SJSA1 (cell line): ENCODE data around the gene MDFIC. TPM values are rescaled to one million over a fixed set of nuclear protein-coding genes. Genes with fewer than 3 reads are reported as not detected.

Source experiments
- DNase-seq, 2 experiments: peaks; one replicate each; pipeline ENCODE4 v3.0.0-alpha.2; 2015 to 2020; ENCODE audit warnings: low spot score in 2 of 2, low read depth in 1 of 2
- H3K27ac ChIP-seq: fragments of 250-450 bp; sonication (Bioruptor Pico); 2 replicates; pipeline ENCODE4 v1.5.1; 2020; ENCODE audit warnings: mild to moderate bottlenecking, moderate library complexity
- H3K27me3 ChIP-seq: fragments of 250-450 bp; sonication (Bioruptor Pico); replicated peaks from 2 replicates; pipeline ENCODE4 v1.5.1; 2020; ENCODE audit warnings: mild to moderate bottlenecking, moderate library complexity
- H3K36me3 ChIP-seq: fragments of 250-450 bp; sonication (Bioruptor Pico); 2 replicates; pipeline ENCODE4 v1.5.1; 2020; ENCODE audit warnings: mild to moderate bottlenecking
- H3K4me1 ChIP-seq: fragments of 250-450 bp; sonication (Bioruptor Pico); replicated peaks from 2 replicates; pipeline ENCODE4 v1.6.1; 2021; ENCODE audit warnings: mild to moderate bottlenecking
- H3K4me3 ChIP-seq: fragments of 250-450 bp; sonication (Bioruptor Pico); 2 replicates; pipeline ENCODE4 v1.5.1; 2020; ENCODE audit warnings: mild to moderate bottlenecking
- H3K9me3 ChIP-seq: fragments of 250-450 bp; sonication (Bioruptor Pico); replicated peaks from 2 replicates; pipeline ENCODE4 v1.5.1; 2020; ENCODE audit warnings: mild to moderate bottlenecking
- total RNA-seq: library from RNA; depleted of rRNA; stranded (reverse); fragments of >200 nt; shearing (Covaris generic); gene quantifications from 2 replicates; pipeline ENCODE4 v1.2.3, GENCODE V29; 2014

Gene MDFIC
- total RNA-seq, 1 experiment from 2014 or later = 65.0 TPM

DNA sequence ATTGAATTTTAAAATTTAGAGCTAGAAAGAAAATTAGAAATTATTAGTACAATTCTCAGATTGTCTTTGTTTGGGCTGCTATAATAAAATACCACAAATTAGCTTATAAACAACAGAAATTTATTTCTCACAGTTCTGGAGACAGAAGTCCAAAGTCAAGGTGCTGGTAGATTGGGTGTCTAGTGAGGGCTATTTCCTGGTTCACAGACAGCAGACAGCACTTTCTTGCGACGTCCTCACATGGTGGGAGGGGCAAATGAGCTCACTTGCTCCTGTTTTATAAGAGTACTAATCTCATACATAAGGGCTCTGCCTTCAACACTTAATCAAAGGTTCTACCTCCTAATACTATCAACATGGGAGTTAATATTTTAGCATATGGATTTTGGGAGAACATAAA is 134.1 kb downstream of the MDFIC start:
- no peaks in the 10 kb centered on the region for H3K27me3 ChIP-seq
- H3K4me1 ChIP-seq = no peaks in the 10 kb centered on the region
- no peaks in the 10 kb centered on the region for H3K36me3 ChIP-seq
- no peak overlapping the region for H3K4me3 ChIP-seq
- DNase-seq = no peak
- no peaks in the 10 kb centered on the region for H3K9me3 ChIP-seq
- H3K27ac ChIP-seq = no peak overlapping the region

DNA sequence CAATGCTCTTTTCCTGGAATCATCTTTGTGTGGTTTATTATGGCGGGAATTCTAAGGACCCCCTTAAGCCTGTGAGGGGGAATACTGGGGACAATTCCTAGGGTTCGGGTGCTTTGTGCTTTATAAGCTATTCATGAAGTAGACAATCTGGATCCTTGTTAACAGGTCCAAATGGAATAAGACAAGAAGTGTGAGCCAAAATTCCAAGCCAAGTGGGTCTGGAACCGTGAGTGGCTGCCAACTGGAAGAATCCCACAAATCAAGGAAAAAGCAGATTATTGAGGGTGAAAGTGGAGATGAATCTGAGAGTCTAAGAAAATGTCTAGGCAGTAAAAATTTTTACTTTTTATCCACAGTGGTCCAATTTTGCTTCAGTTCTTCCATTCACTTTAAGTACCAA is 136.8 kb downstream of the MDFIC start:
- Histone ChIP-seq H3K36me3 (no peaks in the 10 kb centered on the region), H3K9me3 (no peaks in the 10 kb centered on the region), H3K4me3 (no peak overlapping the region), H3K27ac (no peak overlapping the region), H3K27me3 (no peaks in the 10 kb centered on the region), H3K4me1 (no peaks in the 10 kb centered on the region)
- DNase-seq = no peak

DNA sequence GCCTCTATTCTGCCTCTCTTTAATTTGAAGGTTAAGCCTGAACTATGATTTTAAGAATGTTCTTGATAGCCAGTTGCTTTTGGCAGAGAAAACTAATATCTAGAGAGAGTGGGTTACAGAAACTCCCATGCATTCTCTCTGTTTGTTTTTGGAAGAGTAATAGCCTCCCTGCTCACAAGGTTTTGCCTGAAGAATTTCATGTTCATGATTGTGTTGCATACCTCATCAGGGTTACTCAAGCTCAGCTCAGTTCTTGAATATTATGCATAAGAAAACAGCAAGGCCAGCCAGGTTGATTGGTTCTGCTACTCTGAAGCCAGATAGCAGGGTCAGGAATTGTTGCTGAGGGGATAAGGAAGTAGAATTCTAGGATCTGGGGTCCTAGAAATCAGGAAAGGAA is 137.4 kb downstream of the MDFIC start:
- Histone ChIP-seq H3K27me3 (no peaks in the 10 kb centered on the region), H3K4me3 (no peak overlapping the region), H3K9me3 (no peaks in the 10 kb centered on the region), H3K27ac (no peak overlapping the region), H3K4me1 (no peaks in the 10 kb centered on the region), H3K36me3 (no peaks in the 10 kb centered on the region)
- no peak for DNase-seq

DNA sequence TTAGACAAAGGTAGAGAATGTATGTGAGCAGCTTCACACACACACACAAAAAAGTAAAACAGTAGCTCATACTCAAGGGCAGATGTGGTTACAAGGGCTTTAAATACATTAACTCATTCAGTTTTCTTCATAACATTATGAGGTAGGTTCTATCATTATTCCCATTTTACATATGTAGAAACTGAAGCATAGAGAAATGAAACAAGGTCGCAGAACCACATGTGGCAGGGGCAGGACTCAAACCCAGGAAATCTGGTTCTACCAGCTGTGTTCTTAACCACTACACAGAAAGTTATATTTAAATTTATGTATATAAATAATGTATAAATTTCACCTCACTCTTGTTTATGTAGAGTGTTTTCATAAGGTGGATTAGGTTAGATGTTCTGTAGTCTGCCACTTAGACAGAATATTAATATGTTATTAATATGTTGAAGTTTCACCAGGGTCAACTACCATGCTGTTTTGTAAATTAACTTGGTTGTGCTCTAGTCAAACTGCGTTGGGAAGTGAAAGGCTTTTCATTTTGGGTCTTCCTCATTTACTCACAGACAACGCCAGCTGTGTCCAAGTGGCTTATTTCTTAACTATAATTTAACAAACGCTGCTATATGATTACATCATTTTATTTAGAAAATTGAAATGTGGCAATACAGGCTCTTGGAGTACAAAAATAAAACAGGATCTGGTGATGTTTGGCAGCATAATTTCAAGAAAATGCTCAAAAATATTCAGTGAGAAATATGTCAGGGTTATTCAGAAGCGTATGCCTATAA is 138.4 kb downstream of the MDFIC start:
- DNase-seq = no peak
- no peaks in the 10 kb centered on the region for H3K9me3 ChIP-seq
- H3K4me1 ChIP-seq = no peaks in the 10 kb centered on the region
- H3K36me3 ChIP-seq = no peaks in the 10 kb centered on the region
- no peak overlapping the region for H3K4me3 ChIP-seq
- H3K27me3 ChIP-seq = no peaks in the 10 kb centered on the region
- no peak overlapping the region for H3K27ac ChIP-seq

DNA sequence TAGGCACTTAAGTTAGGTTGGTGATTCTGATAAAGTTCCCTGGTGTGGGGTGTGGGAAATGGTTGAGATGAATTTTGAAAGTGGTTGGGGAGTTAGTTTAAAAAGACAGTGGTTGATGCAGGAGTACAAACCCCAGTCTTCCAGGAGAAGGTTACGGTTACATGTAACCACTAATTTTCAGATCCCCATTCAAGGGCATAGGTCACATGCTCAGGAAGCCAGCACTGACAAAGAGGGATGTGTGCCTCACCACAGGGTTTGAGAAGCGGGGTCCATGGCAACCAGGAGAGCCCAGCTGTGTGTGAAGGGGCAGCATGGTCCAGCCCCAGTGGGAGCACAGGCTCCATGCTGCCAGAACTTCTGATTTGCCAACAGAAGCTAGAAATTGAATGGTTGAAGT is 144.2 kb downstream of the MDFIC start:
- no peak overlapping the region for H3K27ac ChIP-seq
- H3K9me3 ChIP-seq = no peaks in the 10 kb centered on the region
- no peak overlapping the region for H3K4me3 ChIP-seq
- no peak for DNase-seq
- no peaks in the 10 kb centered on the region for H3K36me3 ChIP-seq
- H3K27me3 ChIP-seq = no peaks in the 10 kb centered on the region
- H3K4me1 ChIP-seq = no peaks in the 10 kb centered on the region

DNA sequence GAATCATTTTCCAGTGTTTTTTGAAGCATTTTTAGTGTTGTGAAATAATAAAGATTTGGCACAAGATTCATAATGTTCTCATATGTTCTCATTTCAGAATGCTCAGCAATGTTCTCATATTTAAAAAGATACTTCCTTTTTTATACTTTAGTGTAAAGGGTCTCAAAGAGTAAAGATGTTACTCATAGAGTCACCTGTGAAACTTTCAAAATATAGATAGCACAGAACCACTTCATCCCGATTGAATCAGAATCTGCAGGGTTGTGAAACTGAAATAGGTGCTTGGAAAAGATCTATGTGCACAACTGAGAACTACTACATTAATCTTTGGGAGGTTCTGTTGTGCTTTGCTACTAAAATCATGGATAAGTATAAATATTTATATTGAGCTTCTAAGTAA is 144.7 kb downstream of the MDFIC start:
- no peak for DNase-seq
- no peak overlapping the region for H3K27ac ChIP-seq
- H3K4me3 ChIP-seq = no peak overlapping the region
- no peaks in the 10 kb centered on the region for H3K36me3 ChIP-seq
- no peaks in the 10 kb centered on the region for H3K4me1 ChIP-seq
- no peaks in the 10 kb centered on the region for H3K9me3 ChIP-seq
- no peaks in the 10 kb centered on the region for H3K27me3 ChIP-seq

DNA sequence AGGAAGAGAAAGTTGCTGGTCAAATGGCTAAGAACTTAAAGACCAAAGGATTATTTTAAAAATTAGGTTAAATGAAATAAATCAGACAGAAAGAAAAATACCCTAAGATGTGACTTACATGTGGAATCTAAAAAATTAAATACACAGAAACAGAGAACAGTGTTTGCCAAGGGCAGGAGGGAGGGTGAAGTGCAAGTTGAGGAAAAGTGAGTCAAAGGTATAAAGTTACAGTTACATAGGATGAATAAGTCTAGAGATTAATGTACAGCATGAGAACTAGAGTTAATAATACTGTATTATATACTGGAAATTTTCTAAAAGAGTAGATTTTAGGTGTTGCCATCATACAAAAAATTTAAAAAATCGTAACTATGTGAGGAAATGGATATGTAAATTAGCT is 146.3 kb downstream of the MDFIC start:
- Histone ChIP-seq H3K9me3 (no peaks in the 10 kb centered on the region), H3K27me3 (no peaks in the 10 kb centered on the region), H3K27ac (no peak overlapping the region), H3K4me1 (no peaks in the 10 kb centered on the region), H3K36me3 (no peaks in the 10 kb centered on the region), H3K4me3 (no peak overlapping the region)
- no peak for DNase-seq
